GOT3 (cell line): Measurements from ENCODE around the gene SPATA3.

Experiments
- DNase-seq: peaks from one replicate; lab custom pipeline; 2025; ENCODE audit warnings: mixed read lengths; lab: John Stamatoyannopoulos, UW

Gene SPATA3

DNA sequence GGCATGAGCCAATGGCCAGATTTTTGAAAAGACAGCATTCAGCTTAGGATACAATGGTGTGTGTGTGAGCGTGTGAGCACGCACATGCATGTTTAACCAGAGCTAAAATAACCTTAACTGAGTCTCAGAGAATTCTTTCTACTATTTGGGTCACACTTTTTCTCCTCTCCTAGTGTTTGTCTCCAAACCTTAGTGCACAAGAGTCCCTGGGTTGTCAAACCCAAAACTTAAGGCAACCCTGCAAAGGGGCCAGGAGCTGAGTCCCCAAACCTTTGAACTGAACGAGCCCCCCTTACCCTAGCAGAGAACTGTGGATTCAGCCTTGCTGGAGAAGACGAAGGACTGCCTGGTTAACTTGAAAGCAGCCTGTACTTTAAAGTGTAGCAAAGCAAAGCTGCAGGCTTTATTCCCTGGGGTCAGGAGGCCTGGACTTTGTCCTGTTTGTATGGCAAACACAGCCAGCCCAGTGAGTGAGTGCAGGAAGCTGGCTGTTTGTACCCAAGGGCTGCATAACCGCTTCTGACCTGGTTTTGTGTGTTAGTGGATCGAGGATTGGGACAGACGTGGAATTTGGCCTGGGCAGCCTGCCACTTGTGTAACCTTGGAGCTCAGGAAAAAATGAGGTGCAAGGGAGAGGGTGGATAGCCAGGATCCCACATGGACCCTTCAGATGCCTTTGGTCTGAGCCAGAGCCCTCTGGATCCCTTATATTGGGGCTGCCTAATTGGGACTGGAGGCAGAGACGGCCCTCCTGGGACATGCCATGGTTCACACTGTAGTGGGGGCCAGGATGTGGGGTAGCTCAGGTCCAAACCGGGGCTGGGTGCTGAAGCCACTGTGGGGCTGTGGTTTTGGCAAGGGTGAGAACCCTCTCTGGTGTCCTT, 54.3 kb downstream of the SPATA3 start:
- no peak for DNase-seq

- no peak for DNase-seq
Observed at GRCh38 chr2:231051116-231051515, 55.2 kb downstream of the SPATA3 start.

- DNase-seq, result peak; percentile 75
Observed at GRCh38 chr2:231052494-231053451, 56.9 kb downstream of the SPATA3 start.

- DNase-seq, result no peak
Observed at GRCh38 chr2:231053846-231054245, 57.9 kb downstream of the SPATA3 start.

DNA sequence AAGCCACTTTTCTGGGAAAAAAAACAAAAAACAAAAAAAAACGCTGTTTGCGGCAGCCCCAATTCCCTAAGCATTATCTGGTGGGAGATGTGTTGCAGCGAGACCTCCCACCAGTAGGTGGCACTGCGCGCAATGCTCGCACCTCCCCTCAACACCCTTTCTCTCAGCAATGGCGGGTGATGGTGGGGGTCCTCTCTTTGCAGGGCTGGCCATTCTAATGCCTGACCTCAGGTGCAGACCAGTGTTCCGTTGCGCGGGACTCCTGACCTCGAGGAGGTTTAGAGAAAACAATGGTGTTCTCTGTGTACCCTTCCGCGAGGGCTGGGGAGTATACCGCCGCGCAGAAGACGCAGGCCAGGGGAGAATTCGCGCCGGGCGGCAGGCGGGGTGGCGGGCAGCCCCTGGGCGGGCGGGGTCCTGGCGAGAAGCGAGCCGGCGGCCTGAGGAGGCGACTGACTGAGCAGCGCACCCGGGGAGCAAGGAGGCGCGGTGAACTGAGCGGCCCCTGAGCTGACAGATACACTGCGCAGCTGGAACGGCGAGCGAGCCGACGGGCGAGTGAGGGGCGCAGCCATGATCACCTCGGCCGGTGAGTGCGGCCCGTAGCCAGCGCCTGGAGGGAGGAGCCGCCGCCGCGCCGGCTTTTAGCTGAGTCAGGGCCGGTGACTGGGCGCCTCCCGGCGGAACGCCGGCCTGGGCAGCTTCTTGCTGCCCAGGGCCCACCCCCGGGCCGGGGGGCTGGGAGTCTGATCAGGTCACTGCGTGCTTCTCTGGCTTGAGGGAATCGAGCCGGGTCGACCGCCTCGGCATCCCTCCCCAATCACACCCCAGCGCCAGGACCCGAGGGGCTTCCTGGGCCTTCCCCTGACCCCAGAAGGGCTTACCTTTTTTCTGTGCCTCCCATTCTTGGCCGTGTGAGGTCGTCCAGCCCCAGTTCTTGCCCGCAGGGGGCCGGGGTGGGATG, 60.8 kb downstream of the SPATA3 start, which contains the start of gene PSMD1:
Gene PSMD1, plus strand, starts transcription at position 415 of the 964 bp plus-strand sequence. Its CDS starts 159 bp downstream, at position 574.
- peak; percentile 94 for DNase-seq

GRCh38 chr2:231057590-231057989, 61.7 kb downstream of the SPATA3 start:
- no peak for DNase-seq
